ENCODE data around the gene LRRC4C. TPM values are rescaled to one million over a fixed set of nuclear protein-coding genes. Genes with fewer than 3 reads are reported as not detected.

LRRC4C gene
- total RNA-seq, 1 experiment from 2014 or later: not detected

- Mint-ChIP-seq H3K27ac (ENCODE audit: low read depth, unreplicated experiment) (peak overlapping the region; percentile 46), H3K36me3 (ENCODE audit: insufficient read depth, unreplicated experiment) (peaks cover 7% of the 10 kb centered on the region), H3K4me1 (ENCODE audit: insufficient read depth, unreplicated experiment) (peaks cover 10% of the 10 kb centered on the region), H3K4me3 (ENCODE audit: unreplicated experiment) (no peak overlapping the region), H3K9me3 (ENCODE audit: unreplicated experiment) (peaks cover 8% of the 10 kb centered on the region), H3K27me3 (ENCODE audit: insufficient read depth, unreplicated experiment) (no peaks in the 10 kb centered on the region)
- ChIA-PET CTCF (interaction anchor here (0.5 to 1.3 kb wide), 2 partner anchors 131 to 573 kb away, joined by 3 to 7 read pairs; no protein-coding TSS in a partner anchor), POLR2A (interaction anchor here (0.9 kb wide), 1 partner anchor 11 kb away, joined by 3 read pairs; no protein-coding TSS in a partner anchor)
- BruUV-seq (replicated peaks): no TSS peak
- intact Hi-C loops (cut with micrococcal nuclease): no loop called here
- no peak for TF ChIP-seq CTCF (IDR thresholded peaks at IDR 0.05; ENCODE audit: unreplicated experiment)
- peak; percentile 48 for DNase-seq (ENCODE audit: unreplicated experiment)
Observed at GRCh38 chr11:40162901-40163883, 1296.3 kb downstream of the LRRC4C start.

GRCh38 chr11:40161854-40162410 lies 1297.5 kb downstream of the LRRC4C start:
- no peak for DNase-seq (ENCODE audit: unreplicated experiment)
- ChIA-PET CTCF (no interaction called here), POLR2A (no interaction called here)
- BruUV-seq (replicated peaks): no TSS peak
- Mint-ChIP-seq H3K4me1 (ENCODE audit: insufficient read depth, unreplicated experiment) (peaks cover 10% of the 10 kb centered on the region), H3K4me3 (ENCODE audit: unreplicated experiment) (no peak overlapping the region), H3K9me3 (ENCODE audit: unreplicated experiment) (peaks cover 8% of the 10 kb centered on the region), H3K27ac (ENCODE audit: low read depth, unreplicated experiment) (peak overlapping the region; percentile 46), H3K36me3 (ENCODE audit: insufficient read depth, unreplicated experiment) (peaks cover 7% of the 10 kb centered on the region), H3K27me3 (ENCODE audit: insufficient read depth, unreplicated experiment) (no peaks in the 10 kb centered on the region)
- intact Hi-C loops (cut with micrococcal nuclease): no loop called here
- no peak for TF ChIP-seq CTCF (IDR thresholded peaks at IDR 0.05; ENCODE audit: unreplicated experiment)

GRCh38 chr11:40160418-40160817 lies 1299.0 kb downstream of the LRRC4C start:
- DNase-seq (ENCODE audit: unreplicated experiment): no peak
- no peak overlapping the region for H3K4me3 Mint-ChIP-seq (ENCODE audit: unreplicated experiment)
- no peak overlapping the region for H3K27ac Mint-ChIP-seq (ENCODE audit: low read depth, unreplicated experiment)
- H3K27me3 Mint-ChIP-seq (ENCODE audit: insufficient read depth, unreplicated experiment): no peaks in the 10 kb centered on the region
- peaks cover 10% of the 10 kb centered on the region for H3K4me1 Mint-ChIP-seq (ENCODE audit: insufficient read depth, unreplicated experiment)
- peaks cover 14% of the 10 kb centered on the region for H3K9me3 Mint-ChIP-seq (ENCODE audit: unreplicated experiment)
- intact Hi-C loops (cut with micrococcal nuclease): no loop called here
- BruUV-seq (replicated peaks): no TSS peak
- ChIA-PET CTCF (no interaction called here), POLR2A (no interaction called here)
- H3K36me3 Mint-ChIP-seq (ENCODE audit: insufficient read depth, unreplicated experiment): peaks cover 7% of the 10 kb centered on the region
- no peak for TF ChIP-seq CTCF (IDR thresholded peaks at IDR 0.05; ENCODE audit: unreplicated experiment)

GRCh38 chr11:40149721-40150120 lies 1309.7 kb downstream of the LRRC4C start:
- Mint-ChIP-seq H3K4me3 (ENCODE audit: unreplicated experiment) (no peak overlapping the region), H3K27me3 (ENCODE audit: insufficient read depth, unreplicated experiment) (no peaks in the 10 kb centered on the region), H3K9me3 (ENCODE audit: unreplicated experiment) (peaks cover 17% of the 10 kb centered on the region), H3K36me3 (ENCODE audit: insufficient read depth, unreplicated experiment) (no peaks in the 10 kb centered on the region), H3K27ac (ENCODE audit: low read depth, unreplicated experiment) (no peak overlapping the region), H3K4me1 (ENCODE audit: insufficient read depth, unreplicated experiment) (peaks cover 10% of the 10 kb centered on the region)
- no peak for TF ChIP-seq CTCF (IDR thresholded peaks at IDR 0.05; ENCODE audit: unreplicated experiment)
- no peak for DNase-seq (ENCODE audit: unreplicated experiment)
- ChIA-PET POLR2A (no interaction called here), CTCF (no interaction called here)
- BruUV-seq (replicated peaks): no TSS peak
- intact Hi-C loops (cut with micrococcal nuclease): no loop called here

All from MCF 10A (cell line).